RWPE1 (cell line): ENCODE results near the gene CHRNA9.

Experiments used
- CTCF ChIA-PET: fragments of 350-600 bp; sonication (Branson Sonifier 250); formaldehyde crosslinking; extraction: SDS; loops from one replicate; lab custom pipeline; 2021; lab: Yijun Ruan, JAX
- POLR2A ChIA-PET: fragments of 400-600 bp; formaldehyde crosslinking; extraction: SDS; loops from one replicate; lab custom pipeline; 2020; ENCODE audit warnings: antibody characterized with exemption; ENCODE audit not compliant: low non-redundant PET; lab: Yijun Ruan, JAX
- DNase-seq: peaks from one replicate; pipeline ENCODE4 v3.0.0; 2012; ENCODE audit warnings: low spot score
- H3K27ac ChIP-seq: fragments of 450-650 bp; 2 replicates; pipeline ENCODE4 v1.5.1; 2017
- TF ChIP-seq, protein P1 (sequence below): fragments of 450-650 bp; conservative IDR thresholded peaks from 2 replicates; pipeline ENCODE4 v1.5.1; 2017; ENCODE audit warnings: low read depth, mild to moderate bottlenecking

The CHRNA9 gene

GRCh38 chr4:40317916-40318658 is 17.0 kb upstream of the CHRNA9 start:
- ChIA-PET POLR2A (no interaction called here), CTCF (interaction anchor here (0.6 to 2.1 kb wide), 9 partner anchors 8 to 939 kb away, joined by 3 to 20 read pairs (median 3); partner anchors contain the start of gene N4BP2)
- TF ChIP-seq, protein P1, sequence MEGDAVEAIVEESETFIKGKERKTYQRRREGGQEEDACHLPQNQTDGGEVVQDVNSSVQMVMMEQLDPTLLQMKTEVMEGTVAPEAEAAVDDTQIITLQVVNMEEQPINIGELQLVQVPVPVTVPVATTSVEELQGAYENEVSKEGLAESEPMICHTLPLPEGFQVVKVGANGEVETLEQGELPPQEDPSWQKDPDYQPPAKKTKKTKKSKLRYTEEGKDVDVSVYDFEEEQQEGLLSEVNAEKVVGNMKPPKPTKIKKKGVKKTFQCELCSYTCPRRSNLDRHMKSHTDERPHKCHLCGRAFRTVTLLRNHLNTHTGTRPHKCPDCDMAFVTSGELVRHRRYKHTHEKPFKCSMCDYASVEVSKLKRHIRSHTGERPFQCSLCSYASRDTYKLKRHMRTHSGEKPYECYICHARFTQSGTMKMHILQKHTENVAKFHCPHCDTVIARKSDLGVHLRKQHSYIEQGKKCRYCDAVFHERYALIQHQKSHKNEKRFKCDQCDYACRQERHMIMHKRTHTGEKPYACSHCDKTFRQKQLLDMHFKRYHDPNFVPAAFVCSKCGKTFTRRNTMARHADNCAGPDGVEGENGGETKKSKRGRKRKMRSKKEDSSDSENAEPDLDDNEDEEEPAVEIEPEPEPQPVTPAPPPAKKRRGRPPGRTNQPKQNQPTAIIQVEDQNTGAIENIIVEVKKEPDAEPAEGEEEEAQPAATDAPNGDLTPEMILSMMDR, result no peak
- no peak for DNase-seq
- peak overlapping the region; percentile 98 for H3K27ac ChIP-seq

DNA sequence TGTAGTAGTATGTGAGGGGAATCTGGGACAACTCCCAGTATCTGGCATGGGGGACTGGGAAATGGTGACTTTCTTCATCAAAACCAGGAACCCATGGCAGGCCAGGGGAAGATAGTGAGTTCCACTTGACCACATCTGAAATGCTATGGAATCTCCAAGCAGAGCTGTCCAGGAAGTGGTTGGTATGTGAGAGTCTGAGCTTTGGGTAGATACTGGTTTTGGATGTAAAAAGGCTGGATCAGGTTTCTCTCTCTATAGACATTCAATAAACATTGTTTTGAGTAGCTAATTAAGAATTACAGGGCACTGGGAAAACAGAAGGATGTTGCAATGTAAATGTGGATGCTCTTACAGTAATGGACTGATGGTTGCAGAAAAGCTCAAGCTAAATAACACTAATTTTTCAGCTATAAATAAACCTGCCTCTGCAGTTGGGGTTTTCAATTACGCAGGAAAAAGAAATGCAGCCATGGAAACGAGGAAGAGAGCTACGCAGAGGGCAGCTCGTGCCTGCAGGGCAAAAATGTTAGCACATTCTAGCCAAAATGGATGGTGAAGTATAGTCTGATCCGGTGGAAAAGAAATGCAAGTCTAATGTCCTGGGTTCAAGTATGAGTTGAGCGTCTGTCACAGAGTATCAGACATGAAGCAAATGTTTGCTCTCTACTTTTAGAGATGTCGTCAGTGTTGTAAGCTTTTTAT is 13.4 kb upstream of the CHRNA9 start:
- CTCF ChIA-PET, result interaction anchor here (0.5 to 0.6 kb wide), 2 partner anchors 201 to 275 kb away, joined by 3 to 6 read pairs; no protein-coding TSS in a partner anchor
- TF ChIP-seq, protein P1, result no peak
- POLR2A ChIA-PET, result no interaction called here
- no peak for DNase-seq
- no peak overlapping the region for H3K27ac ChIP-seq

GRCh38 chr4:40322811-40323210 is 12.3 kb upstream of the CHRNA9 start:
- TF ChIP-seq, protein P1, result no peak
- no peak for DNase-seq
- ChIA-PET CTCF (interaction anchor here (0.6 kb wide), 1 partner anchor 338 kb away, joined by 3 read pairs; no protein-coding TSS in a partner anchor), POLR2A (no interaction called here)
- no peak overlapping the region for H3K27ac ChIP-seq

DNA sequence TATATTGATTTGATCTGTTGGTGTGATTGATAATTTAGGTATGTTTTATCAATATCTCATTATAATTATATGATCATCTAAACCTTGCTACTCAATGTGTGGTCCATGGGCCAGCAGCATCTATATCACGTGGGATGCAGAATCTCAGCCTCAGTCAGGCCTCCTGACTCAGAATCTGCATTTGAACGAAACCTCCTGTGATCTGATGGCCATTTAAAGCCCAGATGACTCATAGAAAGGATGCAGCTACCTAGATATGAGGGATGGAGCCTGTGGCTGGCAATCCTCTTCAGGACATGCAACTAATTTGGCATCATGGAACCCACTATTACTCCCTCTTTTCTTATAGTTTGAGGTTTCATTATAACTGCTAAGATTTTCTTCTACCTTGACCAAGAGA is 11.3 kb upstream of the CHRNA9 start:
- H3K27ac ChIP-seq, result no peak overlapping the region
- ChIA-PET POLR2A (no interaction called here), CTCF (interaction anchor here (0.7 kb wide), 1 partner anchor 124 kb away, joined by 3 read pairs; no protein-coding TSS in a partner anchor)
- no peak for DNase-seq
- TF ChIP-seq, protein P1, result no peak

DNA sequence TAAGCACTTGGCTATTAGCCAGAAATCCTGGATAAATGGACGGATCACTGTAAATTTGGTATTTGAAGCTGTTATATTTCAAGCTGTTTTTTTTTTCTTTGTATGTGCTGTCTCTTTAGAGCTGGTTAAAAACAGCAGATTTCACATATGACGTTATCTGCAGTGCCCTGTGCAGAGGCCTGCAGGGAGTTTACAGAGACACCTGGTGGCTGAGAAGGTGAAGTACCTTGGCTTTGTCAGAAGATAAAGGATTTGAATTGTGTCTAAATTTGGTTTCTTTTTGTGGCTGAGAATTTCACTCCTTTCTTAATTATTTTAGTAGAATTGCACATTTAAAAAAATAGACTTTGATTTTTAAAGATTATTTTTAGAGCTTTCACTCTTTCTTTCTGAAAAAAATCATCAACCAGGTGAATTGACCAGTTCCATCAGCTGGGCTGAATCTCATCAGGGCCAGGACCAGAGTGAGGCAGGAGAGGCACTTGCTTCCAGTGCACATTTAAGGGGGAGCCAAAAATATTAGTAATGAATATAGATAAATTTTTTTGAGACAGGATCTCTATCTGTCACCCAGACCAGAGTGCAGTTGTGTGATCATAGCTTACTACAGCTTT is 9.6 kb upstream of the CHRNA9 start:
- no peak overlapping the region for H3K27ac ChIP-seq
- ChIA-PET CTCF (interaction anchor here (0.5 to 2.4 kb wide), 29 partner anchors 9 to 1665 kb away, joined by 3 to 20 read pairs (median 4); partner anchors contain the start of genes RBM47 and SLC30A9), POLR2A (no interaction called here)
- TF ChIP-seq, protein P1, result peak; percentile 90
- peak; percentile 69 for DNase-seq

- ChIA-PET POLR2A (no interaction called here), CTCF (interaction anchor here (1.9 kb wide), 1 partner anchor 10 kb away, joined by 5 read pairs; no protein-coding TSS in a partner anchor)
- no peak for DNase-seq
- TF ChIP-seq, protein P1, result no peak
- H3K27ac ChIP-seq, result no peak overlapping the region
Measured at GRCh38 chr4:40327340-40327739, 7.8 kb upstream of the CHRNA9 start.
